ENCODE data around the gene MDC1.

Gene MDC1

DNA sequence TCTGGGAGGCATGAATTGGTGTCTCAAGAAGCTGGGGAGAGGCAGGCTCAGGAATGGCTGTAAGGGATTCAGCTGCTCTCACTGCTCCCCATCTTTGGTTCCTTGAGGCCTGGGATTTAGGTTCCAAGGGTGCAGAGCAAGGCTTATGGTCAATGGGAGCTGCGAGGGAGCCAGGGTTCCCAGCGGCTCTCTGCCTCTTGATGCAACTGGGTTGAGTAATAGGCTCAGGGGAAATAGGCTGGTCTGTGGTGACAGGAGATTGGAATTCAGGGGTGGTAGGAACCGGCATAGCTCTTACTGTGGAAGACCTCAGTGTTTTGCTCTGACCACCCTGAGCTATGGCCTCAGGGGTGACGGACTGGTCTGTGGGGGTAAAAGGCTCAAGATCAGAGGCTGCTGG lies 13.3 kb downstream of the MDC1 start:
- H3K4me3 ChIP-seq (ENCODE audit: low read length): no peak overlapping the region
- TF ChIP-seq, protein P1, sequence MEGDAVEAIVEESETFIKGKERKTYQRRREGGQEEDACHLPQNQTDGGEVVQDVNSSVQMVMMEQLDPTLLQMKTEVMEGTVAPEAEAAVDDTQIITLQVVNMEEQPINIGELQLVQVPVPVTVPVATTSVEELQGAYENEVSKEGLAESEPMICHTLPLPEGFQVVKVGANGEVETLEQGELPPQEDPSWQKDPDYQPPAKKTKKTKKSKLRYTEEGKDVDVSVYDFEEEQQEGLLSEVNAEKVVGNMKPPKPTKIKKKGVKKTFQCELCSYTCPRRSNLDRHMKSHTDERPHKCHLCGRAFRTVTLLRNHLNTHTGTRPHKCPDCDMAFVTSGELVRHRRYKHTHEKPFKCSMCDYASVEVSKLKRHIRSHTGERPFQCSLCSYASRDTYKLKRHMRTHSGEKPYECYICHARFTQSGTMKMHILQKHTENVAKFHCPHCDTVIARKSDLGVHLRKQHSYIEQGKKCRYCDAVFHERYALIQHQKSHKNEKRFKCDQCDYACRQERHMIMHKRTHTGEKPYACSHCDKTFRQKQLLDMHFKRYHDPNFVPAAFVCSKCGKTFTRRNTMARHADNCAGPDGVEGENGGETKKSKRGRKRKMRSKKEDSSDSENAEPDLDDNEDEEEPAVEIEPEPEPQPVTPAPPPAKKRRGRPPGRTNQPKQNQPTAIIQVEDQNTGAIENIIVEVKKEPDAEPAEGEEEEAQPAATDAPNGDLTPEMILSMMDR (IDR thresholded peaks at IDR 0.05; ENCODE audit: insufficient read depth, low read depth, low read length, missing control alignments): no peak
- DNase-seq (ENCODE audit: low read depth): no peak

DNA sequence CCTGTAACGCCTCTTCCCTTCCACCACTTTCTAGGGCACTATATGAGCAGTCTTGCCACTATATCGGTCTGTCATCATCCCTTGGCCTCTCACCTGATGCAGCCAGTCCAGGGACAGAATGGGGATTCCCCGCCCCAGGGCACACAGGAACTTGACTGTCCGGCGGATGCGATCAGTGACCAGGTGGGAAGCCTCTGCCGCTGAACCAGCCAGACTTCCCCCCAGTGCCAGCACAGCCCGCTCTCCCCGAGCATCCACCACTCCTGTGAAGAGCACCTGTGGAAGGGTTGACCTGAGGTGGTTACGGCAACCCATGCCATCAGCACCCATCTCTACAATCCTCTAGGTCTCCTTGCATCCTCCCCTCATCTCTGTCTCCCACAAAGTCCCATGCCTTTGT lies 14.1 kb downstream of the MDC1 start:
- H3K4me3 ChIP-seq (ENCODE audit: low read length): no peak overlapping the region
- TF ChIP-seq, protein P1 (IDR thresholded peaks at IDR 0.05; ENCODE audit: insufficient read depth, low read depth, low read length, missing control alignments): no peak
- DNase-seq (ENCODE audit: low read depth): no peak

DNA sequence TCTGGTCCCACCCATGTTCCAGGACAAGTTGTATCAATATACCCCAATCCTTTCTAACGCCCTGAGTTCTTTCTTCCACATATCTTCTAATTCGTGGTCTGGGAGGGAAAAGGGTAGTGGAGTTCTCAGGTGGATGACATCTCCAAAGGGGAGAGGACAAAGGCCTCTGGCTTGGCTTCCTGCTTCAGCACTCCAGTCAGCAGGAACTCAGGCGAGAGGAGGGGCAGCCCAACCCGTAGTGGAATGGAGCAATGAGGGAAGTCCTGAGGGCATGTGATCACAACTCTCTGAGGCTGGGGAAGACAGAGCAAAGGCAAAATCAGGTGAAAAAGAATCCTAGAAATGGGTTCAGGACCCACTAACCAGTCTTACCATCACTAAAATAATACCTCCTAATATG lies 16.7 kb downstream of the MDC1 start:
- H3K4me3 ChIP-seq (ENCODE audit: low read length): no peak overlapping the region
- TF ChIP-seq, protein P1 (IDR thresholded peaks at IDR 0.05; ENCODE audit: insufficient read depth, low read depth, low read length, missing control alignments): no peak
- DNase-seq (ENCODE audit: low read depth): peak; percentile 70

DNA sequence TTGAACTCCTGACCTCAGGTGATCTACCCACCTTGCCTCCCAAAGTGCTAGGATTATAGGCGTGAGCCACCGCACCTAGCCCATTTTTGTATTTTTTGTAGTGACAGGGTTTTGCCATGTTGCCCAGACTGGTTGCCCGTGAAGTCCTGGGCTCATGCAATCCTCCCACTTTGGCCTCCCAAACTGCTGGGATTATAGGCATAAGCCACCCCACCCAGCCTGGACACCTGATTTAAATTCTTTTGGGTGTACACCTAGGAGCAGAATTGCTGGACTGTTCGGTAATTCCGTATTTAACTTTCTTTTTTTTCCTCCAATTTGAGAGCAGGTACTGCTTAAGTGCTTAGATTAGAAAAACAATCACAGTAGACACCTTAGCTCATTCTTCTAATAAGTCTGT lies 20.6 kb downstream of the MDC1 start:
- DNase-seq (ENCODE audit: low read depth): no peak
- TF ChIP-seq, protein P1 (IDR thresholded peaks at IDR 0.05; ENCODE audit: insufficient read depth, low read depth, low read length, missing control alignments): no peak
- H3K4me3 ChIP-seq (ENCODE audit: low read length): no peak overlapping the region

DNA sequence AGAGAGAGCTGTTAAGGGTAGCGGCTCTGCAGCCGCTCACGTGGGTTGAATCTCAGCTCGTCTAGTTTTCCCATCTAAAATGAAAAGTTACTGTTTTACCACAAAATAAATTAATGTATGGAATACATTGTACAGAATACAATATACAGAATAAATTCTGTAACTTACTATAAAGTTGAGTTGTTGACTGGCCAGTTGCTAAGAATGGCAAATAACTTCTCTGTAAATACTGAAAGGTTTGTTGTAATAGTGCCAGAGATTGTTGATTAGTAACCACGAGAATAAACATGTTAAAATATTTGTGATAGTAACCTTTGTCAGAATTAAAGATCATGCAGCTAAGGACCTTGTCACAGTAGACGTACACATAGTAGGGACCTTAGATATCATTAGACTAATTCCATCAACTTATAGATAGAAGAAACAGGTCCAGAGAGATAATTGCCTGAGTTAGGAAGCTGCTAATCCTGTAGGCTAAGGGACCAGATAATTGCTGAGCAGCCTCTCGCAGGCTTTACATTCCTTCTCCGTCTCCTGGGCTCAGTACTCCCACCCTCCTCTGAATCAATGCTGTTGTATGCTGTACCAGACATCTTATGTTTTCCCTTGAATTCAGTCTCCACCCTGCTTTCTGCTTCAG lies 25.8 kb downstream of the MDC1 start:
- H3K4me3 ChIP-seq (ENCODE audit: low read length): no peak overlapping the region
- TF ChIP-seq, protein P1 (IDR thresholded peaks at IDR 0.05; ENCODE audit: insufficient read depth, low read depth, low read length, missing control alignments): no peak
- DNase-seq (ENCODE audit: low read depth): no peak

DNA sequence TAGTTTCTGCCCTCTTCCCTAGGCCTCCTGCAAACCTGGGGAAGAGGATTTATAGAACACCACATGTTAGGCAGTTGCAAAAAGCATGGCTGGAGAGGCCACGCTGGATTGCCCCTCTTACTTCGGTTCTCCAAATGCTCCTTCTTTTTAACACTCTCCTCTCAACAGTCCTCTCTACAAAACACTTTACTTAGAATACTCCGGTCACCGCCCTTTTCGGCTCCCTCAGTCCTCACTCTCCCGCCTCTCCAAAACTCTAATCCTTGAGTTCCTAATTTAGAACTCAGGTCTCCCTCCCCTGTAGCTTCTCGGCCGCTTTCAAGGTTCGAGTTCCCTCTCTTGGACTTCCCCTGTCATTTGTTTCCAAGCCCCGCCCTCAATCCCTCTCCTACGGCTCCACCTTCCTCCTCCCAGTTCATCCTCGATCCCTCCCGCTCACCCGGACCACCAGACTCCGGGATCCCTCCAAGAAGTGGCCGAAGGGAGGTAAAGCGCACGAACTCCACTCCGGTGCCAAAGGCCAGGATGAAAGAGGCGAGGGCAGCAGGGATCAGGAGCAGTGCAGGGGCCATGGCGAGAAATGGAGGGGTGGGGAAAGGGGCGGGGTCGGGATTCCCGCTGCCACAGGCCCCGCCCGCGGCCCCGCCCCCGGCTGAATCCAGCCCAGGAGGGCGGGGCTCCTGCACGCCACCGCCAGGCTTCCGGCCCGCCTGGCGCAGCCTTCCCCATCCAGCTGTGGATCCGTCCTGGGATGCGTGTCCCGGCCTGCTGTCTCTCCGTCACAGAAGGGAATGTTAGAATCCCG lies 26.5 kb downstream of the MDC1 start, which contains the start of gene NRM:
Gene NRM, minus strand, starts transcription at position 582 of the 805 bp plus-strand sequence. Its CDS starts 10 bp downstream, at position 572.
- peak; percentile 95 for DNase-seq (ENCODE audit: low read depth)
- TF ChIP-seq, protein P1 (IDR thresholded peaks at IDR 0.05; ENCODE audit: insufficient read depth, low read depth, low read length, missing control alignments): no peak
- peak within 1 kb of the TSS; percentile 72 for H3K4me3 ChIP-seq (ENCODE audit: low read length)
